Measurements from ENCODE around the gene CRIM1.
"Not testable (repeated sequence)": the region's sequence is repeated elsewhere in the genome, so short reads cannot be mapped to it uniquely, and the experiment has no call there.

CRIM1 gene

GRCh38 chr2:36356990-36357846 is 1.6 kb downstream of the CRIM1 start:
- ATAC-seq (replicated peaks; ENCODE audit: extremely low read depth, poor library complexity, severe bottlenecking) (peak; percentile 25), DNase-seq (ENCODE audit: low spot score in 2 of 2) (no peak)
- Mint-ChIP-seq H3K4me3 (peak overlapping the region; percentile 90), H3K27ac (ENCODE audit: low read depth) (peak overlapping the region; percentile 80), H3K36me3 (ENCODE audit: insufficient read depth) (peaks cover 8% of the 10 kb centered on the region), H3K4me1 (peaks cover 34% of the 10 kb centered on the region), H3K27me3 (peaks cover 14% of the 10 kb centered on the region), H3K9me3 (no peaks in the 10 kb centered on the region)

DNA sequence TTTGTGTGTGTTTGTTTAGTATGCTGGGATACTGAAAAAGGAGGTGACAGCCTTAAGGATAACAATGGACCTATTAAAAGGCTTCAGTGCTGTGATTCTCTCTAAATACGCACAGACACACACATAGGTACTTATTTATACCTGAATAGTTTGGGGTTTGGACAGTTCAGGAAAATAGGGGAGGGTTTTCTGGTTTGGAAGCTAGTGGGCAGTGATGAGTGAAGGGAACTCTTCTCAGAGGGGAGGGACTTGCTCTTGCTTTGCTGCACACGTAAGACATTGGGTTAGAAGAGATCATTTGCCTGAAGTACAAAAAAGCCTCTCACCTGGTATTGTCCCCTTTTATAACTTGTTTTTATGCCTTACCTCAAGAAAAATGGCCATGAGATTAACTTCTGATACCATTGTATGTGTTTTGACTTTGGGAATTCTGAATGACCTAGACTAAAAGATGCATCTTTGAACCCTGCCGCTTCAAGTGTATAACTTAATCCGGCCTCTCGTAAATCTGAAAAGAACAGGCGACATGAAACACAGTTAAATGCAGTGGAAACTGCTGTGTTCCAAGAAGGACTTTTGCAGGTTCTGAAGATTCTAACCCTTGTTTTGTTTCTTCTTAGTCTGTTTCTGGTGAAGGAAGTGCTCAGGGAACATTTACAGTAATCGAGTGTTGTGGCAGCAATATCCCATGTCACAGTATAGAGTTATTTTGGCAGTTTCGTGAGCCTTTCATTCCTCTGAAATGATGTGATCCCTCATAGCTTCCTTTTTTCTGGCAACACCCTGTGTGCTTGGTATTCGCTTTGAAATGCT is 2.5 kb downstream of the CRIM1 start:
- Mint-ChIP-seq H3K4me3 (peak overlapping the region; percentile 90), H3K4me1 (peaks cover 26% of the 10 kb centered on the region), H3K27me3 (peaks cover 14% of the 10 kb centered on the region), H3K36me3 (ENCODE audit: insufficient read depth) (peaks cover 8% of the 10 kb centered on the region), H3K27ac (ENCODE audit: low read depth) (peak overlapping the region; percentile 80), H3K9me3 (no peaks in the 10 kb centered on the region)
- DNase-seq (ENCODE audit: low spot score in 2 of 2) (no peak), ATAC-seq (replicated peaks; ENCODE audit: extremely low read depth, poor library complexity, severe bottlenecking) (no peak)

- no peak overlapping the region for H3K27ac Mint-ChIP-seq (ENCODE audit: low read depth)
- H3K4me3 Mint-ChIP-seq = no peak overlapping the region
- no peak for DNase-seq (ENCODE audit: low spot score in 2 of 2)
- peaks cover 22% of the 10 kb centered on the region for H3K4me1 Mint-ChIP-seq
- H3K9me3 Mint-ChIP-seq = no peaks in the 10 kb centered on the region
- H3K36me3 Mint-ChIP-seq (ENCODE audit: insufficient read depth) = peaks cover 8% of the 10 kb centered on the region
- H3K27me3 Mint-ChIP-seq = peaks cover 14% of the 10 kb centered on the region
- ATAC-seq (replicated peaks; ENCODE audit: extremely low read depth, poor library complexity, severe bottlenecking) = no peak
Observed at GRCh38 chr2:36359067-36359466, 3.5 kb downstream of the CRIM1 start.

GRCh38 chr2:36360063-36360462 is 4.5 kb downstream of the CRIM1 start:
- Mint-ChIP-seq H3K36me3 (ENCODE audit: insufficient read depth) (peaks cover 8% of the 10 kb centered on the region), H3K4me1 (peaks cover 18% of the 10 kb centered on the region), H3K27me3 (peaks cover 14% of the 10 kb centered on the region), H3K9me3 (no peaks in the 10 kb centered on the region), H3K27ac (ENCODE audit: low read depth) (no peak overlapping the region), H3K4me3 (no peak overlapping the region)
- no peak for ATAC-seq (replicated peaks; ENCODE audit: extremely low read depth, poor library complexity, severe bottlenecking)
- no peak for DNase-seq (ENCODE audit: low spot score in 2 of 2)

- peaks cover 8% of the 10 kb centered on the region for H3K36me3 Mint-ChIP-seq (ENCODE audit: insufficient read depth)
- H3K27ac Mint-ChIP-seq (ENCODE audit: low read depth) = no peak overlapping the region
- H3K9me3 Mint-ChIP-seq = no peaks in the 10 kb centered on the region
- DNase-seq (ENCODE audit: low spot score in 2 of 2) = no peak
- H3K4me3 Mint-ChIP-seq = no peak overlapping the region
- peaks cover 14% of the 10 kb centered on the region for H3K27me3 Mint-ChIP-seq
- no peak for ATAC-seq (replicated peaks; ENCODE audit: extremely low read depth, poor library complexity, severe bottlenecking)
- H3K4me1 Mint-ChIP-seq = peaks cover 18% of the 10 kb centered on the region
Observed at GRCh38 chr2:36360834-36361233, 5.3 kb downstream of the CRIM1 start.

DNA sequence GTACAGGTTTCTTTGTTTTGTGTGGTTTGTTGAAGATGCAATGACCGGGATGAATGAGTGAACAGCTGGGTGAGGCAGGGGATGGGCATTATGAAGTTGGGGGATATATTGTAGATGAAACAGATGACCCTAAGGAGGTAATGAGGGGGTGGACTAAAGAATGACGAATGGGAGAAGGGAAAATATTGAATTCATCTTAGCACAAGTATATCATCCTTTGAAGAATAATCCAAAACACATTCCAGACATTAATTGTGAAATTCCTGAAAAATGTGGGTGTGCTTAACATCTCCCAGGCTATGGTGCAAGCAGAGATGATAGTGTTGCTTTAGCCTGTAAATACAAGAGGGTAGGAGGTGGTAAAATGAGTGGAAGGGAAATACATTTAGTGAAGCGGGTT is 5.8 kb downstream of the CRIM1 start:
- Mint-ChIP-seq H3K4me3 (no peak overlapping the region), H3K9me3 (no peaks in the 10 kb centered on the region), H3K27me3 (peaks cover 14% of the 10 kb centered on the region), H3K27ac (ENCODE audit: low read depth) (no peak overlapping the region), H3K4me1 (peaks cover 18% of the 10 kb centered on the region), H3K36me3 (ENCODE audit: insufficient read depth) (peaks cover 7% of the 10 kb centered on the region)
- DNase-seq (ENCODE audit: low spot score in 2 of 2) (no peak), ATAC-seq (replicated peaks; ENCODE audit: extremely low read depth, poor library complexity, severe bottlenecking) (no peak)

GRCh38 chr2:36362291-36362690 is 6.7 kb downstream of the CRIM1 start:
- H3K36me3 Mint-ChIP-seq (ENCODE audit: insufficient read depth) = peaks cover 4% of the 10 kb centered on the region
- H3K4me1 Mint-ChIP-seq = peaks cover 12% of the 10 kb centered on the region
- ATAC-seq (replicated peaks; ENCODE audit: extremely low read depth, poor library complexity, severe bottlenecking) (no peak), DNase-seq (ENCODE audit: low spot score in 2 of 2) (no peak)
- peaks cover 10% of the 10 kb centered on the region for H3K27me3 Mint-ChIP-seq
- H3K4me3 Mint-ChIP-seq = no peak overlapping the region
- no peak overlapping the region for H3K27ac Mint-ChIP-seq (ENCODE audit: low read depth)
- H3K9me3 Mint-ChIP-seq = no peaks in the 10 kb centered on the region

DNA sequence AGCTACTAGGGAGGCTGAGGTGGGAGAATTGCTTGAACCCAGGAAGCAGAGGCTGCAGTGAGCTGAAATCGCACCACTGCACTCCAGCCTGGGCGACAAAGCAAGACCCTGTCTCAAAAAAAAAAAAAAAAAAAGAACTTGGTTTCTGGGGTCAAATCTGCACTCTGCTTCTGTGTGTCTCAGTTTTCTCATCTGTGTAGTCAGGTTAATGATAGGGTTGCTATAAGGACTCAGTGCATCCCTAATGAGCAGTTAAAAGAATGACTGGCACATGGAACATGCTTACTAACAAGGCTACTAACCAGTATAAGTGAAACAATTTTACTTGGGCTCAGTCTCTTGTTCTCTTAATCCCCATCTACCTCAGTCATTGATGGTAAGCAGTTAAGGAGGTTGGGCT is 7.5 kb downstream of the CRIM1 start:
- ATAC-seq (replicated peaks; ENCODE audit: extremely low read depth, poor library complexity, severe bottlenecking); DNase-seq (ENCODE audit: low spot score in 2 of 2); H3K4me1 Mint-ChIP-seq; H3K27ac Mint-ChIP-seq (ENCODE audit: low read depth); H3K4me3 Mint-ChIP-seq; H3K27me3 Mint-ChIP-seq; H3K36me3 Mint-ChIP-seq (ENCODE audit: insufficient read depth); H3K9me3 Mint-ChIP-seq: not testable (repeated sequence)

DNA sequence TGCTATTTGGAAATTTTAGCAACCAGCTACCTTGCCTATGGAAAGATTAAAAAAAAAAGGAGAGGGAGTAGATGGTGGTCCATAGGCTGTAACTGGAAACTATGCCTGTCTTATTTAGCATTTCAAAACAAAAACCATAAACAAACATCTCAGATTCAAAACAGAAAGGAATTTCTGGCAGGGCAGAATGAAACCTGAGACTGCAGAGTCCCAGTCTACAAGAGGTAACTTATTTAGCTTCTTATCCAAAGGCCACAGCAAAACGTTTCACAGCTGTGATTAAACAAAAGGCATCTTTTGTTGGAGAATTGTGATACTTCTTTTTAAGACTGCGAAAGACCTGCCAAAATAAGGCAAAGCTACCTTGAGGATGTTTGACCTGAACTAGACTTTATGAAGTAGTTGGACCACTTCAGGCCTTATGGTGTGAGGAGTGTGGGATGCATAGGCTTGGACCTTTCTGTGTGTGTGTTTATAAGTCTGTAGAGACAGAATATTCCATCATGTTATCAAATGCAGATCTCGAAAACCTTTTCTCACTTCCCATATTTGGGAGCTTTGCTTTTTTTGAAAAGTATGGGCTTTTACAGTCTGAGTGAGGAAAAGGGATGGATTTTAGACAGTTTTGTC is 11.0 kb downstream of the CRIM1 start:
- no peak overlapping the region for H3K4me3 Mint-ChIP-seq
- H3K9me3 Mint-ChIP-seq = no peaks in the 10 kb centered on the region
- no peaks in the 10 kb centered on the region for H3K4me1 Mint-ChIP-seq
- H3K27ac Mint-ChIP-seq (ENCODE audit: low read depth) = no peak overlapping the region
- H3K27me3 Mint-ChIP-seq = no peaks in the 10 kb centered on the region
- no peak for DNase-seq (ENCODE audit: low spot score in 2 of 2)
- H3K36me3 Mint-ChIP-seq (ENCODE audit: insufficient read depth) = no peaks in the 10 kb centered on the region
- no peak for ATAC-seq (replicated peaks; ENCODE audit: extremely low read depth, poor library complexity, severe bottlenecking)

DNA sequence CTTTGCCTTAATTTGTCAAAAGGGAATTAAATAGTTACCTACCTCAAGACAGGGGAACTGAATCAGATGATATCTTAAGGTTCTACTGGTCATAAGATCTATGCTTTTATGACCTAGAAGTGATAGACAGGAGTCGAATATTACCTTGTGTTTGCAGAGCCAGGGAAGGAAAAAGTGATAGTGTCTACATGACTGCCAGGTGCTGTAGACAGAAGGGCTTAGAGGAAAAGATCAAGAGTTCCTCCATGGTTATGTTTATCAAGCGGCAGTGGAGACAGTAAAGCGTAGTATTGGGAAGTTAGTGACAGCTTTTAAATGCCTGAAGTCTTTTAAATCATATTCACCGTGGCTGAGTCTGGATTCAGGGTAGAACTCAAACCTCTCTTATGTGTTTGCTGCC is 11.9 kb downstream of the CRIM1 start:
- H3K4me1 Mint-ChIP-seq = peaks cover 2% of the 10 kb centered on the region
- no peaks in the 10 kb centered on the region for H3K27me3 Mint-ChIP-seq

GRCh38 chr2:36367895-36368353 is 12.3 kb downstream of the CRIM1 start:
- Mint-ChIP-seq H3K4me1 (peaks cover 6% of the 10 kb centered on the region), H3K9me3 (no peaks in the 10 kb centered on the region), H3K36me3 (ENCODE audit: insufficient read depth) (no peaks in the 10 kb centered on the region), H3K27ac (ENCODE audit: low read depth) (no peak overlapping the region), H3K27me3 (no peaks in the 10 kb centered on the region), H3K4me3 (no peak overlapping the region)
- no peak for ATAC-seq (replicated peaks; ENCODE audit: extremely low read depth, poor library complexity, severe bottlenecking)
- no peak for DNase-seq (ENCODE audit: low spot score in 2 of 2)

More for the DNA sequence above, 11.9 kb downstream of the CRIM1 start:
- Mint-ChIP-seq H3K9me3 (no peaks in the 10 kb centered on the region), H3K27ac (ENCODE audit: low read depth) (no peak overlapping the region), H3K4me3 (no peak overlapping the region), H3K36me3 (ENCODE audit: insufficient read depth) (no peaks in the 10 kb centered on the region)
- ATAC-seq (replicated peaks; ENCODE audit: extremely low read depth, poor library complexity, severe bottlenecking) = no peak
- no peak for DNase-seq (ENCODE audit: low spot score in 2 of 2)

DNA sequence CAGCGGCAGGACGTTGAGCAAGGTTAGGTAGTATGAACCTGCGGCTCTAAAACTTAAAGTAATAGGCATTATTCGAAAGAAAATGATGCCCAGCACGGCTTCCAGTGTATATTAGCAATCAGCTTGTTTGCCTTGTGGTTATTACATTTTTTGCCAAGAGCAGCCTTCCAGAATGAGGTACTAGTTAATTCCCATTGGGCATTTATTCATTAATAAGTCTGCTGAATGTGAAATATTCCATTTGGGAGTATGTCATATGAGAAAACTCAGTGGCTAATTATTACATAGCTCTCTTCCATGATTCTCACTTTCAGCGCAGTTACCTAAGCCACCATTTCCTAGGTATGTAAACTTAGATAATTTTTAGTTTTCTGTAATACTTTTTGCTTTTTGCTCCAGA is 12.9 kb downstream of the CRIM1 start:
- Mint-ChIP-seq H3K4me1 (peaks cover 11% of the 10 kb centered on the region), H3K9me3 (no peaks in the 10 kb centered on the region), H3K36me3 (ENCODE audit: insufficient read depth) (no peaks in the 10 kb centered on the region), H3K4me3 (no peak overlapping the region), H3K27ac (ENCODE audit: low read depth) (no peak overlapping the region), H3K27me3 (no peaks in the 10 kb centered on the region)
- DNase-seq (ENCODE audit: low spot score in 2 of 2) (no peak), ATAC-seq (replicated peaks; ENCODE audit: extremely low read depth, poor library complexity, severe bottlenecking) (no peak)

Measured in central memory CD8-positive, alpha-beta T cell (primary cell).